ENCODE data around the gene SLC18A3.

Gene SLC18A3

DNA sequence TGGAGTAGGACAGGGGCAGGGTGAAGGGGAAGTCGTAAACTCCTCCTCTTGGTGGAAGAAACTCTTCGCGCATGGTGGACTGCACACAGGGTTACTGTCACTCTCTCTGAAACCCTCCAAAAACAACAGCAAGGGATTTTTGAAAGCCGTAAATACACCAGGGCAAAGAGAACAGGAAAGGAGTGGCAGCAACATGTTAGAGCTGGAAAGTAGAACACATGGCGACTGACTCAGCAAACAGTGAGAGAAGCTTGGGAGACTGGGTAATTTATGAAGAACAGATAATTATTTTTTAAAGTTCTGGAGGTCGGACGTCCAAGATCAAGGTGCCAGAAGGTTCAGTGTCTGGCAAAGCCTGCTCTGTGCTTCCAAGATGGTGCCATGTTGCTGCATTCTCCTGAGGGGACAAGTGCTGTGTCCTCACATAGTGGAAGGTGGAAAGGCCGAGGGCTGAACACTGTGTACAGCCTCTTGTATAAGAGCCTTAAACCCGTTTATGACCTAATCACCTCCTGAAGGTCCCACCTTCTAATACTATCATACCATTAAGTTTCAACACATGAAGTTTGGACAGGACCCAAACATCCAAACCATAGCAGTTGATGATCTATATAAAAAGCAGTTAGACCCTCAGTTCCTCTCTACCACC lies 46.9 kb downstream of the SLC18A3 start:
- Histone ChIP-seq H3K27ac (no peak overlapping the region), H3K4me3 (no peak overlapping the region)
- peak; percentile 16 for DNase-seq (ENCODE audit: low spot score)
- TF ChIP-seq, protein P1, sequence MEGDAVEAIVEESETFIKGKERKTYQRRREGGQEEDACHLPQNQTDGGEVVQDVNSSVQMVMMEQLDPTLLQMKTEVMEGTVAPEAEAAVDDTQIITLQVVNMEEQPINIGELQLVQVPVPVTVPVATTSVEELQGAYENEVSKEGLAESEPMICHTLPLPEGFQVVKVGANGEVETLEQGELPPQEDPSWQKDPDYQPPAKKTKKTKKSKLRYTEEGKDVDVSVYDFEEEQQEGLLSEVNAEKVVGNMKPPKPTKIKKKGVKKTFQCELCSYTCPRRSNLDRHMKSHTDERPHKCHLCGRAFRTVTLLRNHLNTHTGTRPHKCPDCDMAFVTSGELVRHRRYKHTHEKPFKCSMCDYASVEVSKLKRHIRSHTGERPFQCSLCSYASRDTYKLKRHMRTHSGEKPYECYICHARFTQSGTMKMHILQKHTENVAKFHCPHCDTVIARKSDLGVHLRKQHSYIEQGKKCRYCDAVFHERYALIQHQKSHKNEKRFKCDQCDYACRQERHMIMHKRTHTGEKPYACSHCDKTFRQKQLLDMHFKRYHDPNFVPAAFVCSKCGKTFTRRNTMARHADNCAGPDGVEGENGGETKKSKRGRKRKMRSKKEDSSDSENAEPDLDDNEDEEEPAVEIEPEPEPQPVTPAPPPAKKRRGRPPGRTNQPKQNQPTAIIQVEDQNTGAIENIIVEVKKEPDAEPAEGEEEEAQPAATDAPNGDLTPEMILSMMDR (IDR thresholded peaks at IDR 0.05), result no peak

DNA sequence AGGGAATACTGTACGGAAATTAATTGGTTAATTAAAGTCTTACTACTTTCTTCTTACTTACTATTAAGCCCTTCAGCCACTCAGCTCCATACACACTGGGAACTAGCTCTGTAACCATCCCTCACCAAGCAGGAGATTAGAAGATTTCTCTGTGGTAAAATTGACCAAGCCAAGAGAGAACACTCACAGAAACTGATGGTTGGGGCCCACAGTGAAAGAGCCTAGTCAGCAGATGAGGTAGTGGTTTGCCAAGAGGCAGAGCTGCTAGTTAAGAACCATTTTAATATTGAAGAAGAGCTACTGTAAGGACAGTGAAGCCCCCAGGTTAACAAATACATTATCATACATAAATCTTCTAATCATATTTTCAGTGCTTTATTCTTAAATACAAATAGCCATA lies 47.5 kb downstream of the SLC18A3 start:
- no peak for DNase-seq (ENCODE audit: low spot score)
- TF ChIP-seq, protein P1 (IDR thresholded peaks at IDR 0.05), result no peak
- Histone ChIP-seq H3K27ac (no peak overlapping the region), H3K4me3 (no peak overlapping the region)

DNA sequence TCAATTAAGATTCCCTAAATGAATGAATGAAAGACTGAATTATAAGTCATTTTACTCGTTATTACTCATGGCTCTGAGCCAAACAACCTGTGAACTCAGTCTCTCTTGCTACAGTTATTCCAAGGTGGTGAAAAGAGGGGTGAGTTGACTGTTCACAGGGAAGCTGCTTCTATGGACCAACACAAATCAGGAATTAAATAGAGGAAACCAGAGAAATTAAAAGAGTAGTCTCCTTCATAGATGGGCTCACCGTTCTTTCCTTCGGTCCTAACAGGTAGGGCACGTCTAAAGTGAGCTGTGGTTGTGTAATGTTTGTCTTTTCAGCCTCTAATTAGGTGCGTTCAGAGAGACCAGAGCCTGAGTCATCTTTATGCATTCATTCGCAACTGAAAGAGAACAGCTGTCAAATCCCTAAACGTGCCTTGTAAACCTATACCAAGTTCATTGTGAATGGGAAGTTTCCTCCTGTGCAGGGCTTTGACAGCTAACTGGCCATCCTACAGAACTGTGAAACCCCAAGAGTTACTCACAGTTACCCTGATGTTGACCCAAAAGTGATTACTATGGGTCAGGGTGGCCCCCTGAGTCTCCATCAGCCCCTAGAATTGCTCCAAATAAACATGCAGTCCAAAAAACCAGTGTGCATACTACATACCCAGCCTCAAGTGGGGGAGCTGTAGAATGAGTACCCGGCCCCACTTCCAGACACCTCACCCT lies 51.2 kb downstream of the SLC18A3 start:
- no peak overlapping the region for H3K27ac ChIP-seq
- DNase-seq (ENCODE audit: low spot score), result peak; percentile 11
- TF ChIP-seq, protein P1 (IDR thresholded peaks at IDR 0.05), result no peak
- no peak overlapping the region for H3K4me3 ChIP-seq

All from coronary artery (tissue), 2 donors.